ENCODE results near the gene RYR1. TPM values are rescaled to one million over a fixed set of nuclear protein-coding genes. Genes with fewer than 3 reads are reported as not detected.

The RYR1 gene
- total RNA-seq, 1 experiment from 2014 or later, result 4.1 TPM

- H3K4me2 ChIP-seq (ENCODE audit: low read length), result no peak overlapping the region
- no peaks in the 10 kb centered on the region for H3K9me3 ChIP-seq (ENCODE audit: control insufficient read depth in 1 of 2, insufficient read depth in 1 of 2, low read depth in 1 of 2, low read length in 2 of 2)
- H3K9me2 ChIP-seq (ENCODE audit: insufficient read depth), result no peaks in the 10 kb centered on the region
- no peaks in the 10 kb centered on the region for H3K27me3 ChIP-seq (ENCODE audit: insufficient read depth, low read length)
- intact Hi-C loops (cut with micrococcal nuclease), result no loop called here
- CTCF ChIA-PET, result interaction anchor here (0.7 kb wide), 1 partner anchor 97 kb away, joined by 3 read pairs; the partner anchor contains the start of gene FAM98C
- POLR2A ChIA-PET, result no interaction called here
- RAD21 ChIA-PET (ENCODE audit: low non-redundant PET in 1 of 2, low total read pairs in 2 of 2, uncharacterized antibody in 2 of 2, unreplicated experiment in 2 of 2), result no interaction called here
- DNase-seq (ENCODE audit: low read depth, low spot score) (no peak), ATAC-seq (no peak)
- no peaks in the 10 kb centered on the region for H3K79me2 ChIP-seq (ENCODE audit: insufficient read depth, low read length)
- H3K27ac ChIP-seq (ENCODE audit: low read depth, low read length), result no peak overlapping the region
- no peak overlapping the region for H2AFZ ChIP-seq (ENCODE audit: low read depth, low read length, poor library complexity, severe bottlenecking)
- no peak overlapping the region for H3K4me3 ChIP-seq (replicated peaks in 1 of 2; ENCODE audit: low read depth in 1 of 2, low read length in 2 of 2)
- no TSS peak for BruUV-seq (replicated peaks)
- peaks cover 0 to 12% of the 10 kb centered on the region in 2 experiments; a peak in 1 of 4 replicates for H3K4me1 ChIP-seq (ENCODE audit: control insufficient read depth in 1 of 2, insufficient read depth in 2 of 2, low read length in 2 of 2)
- H3K9ac ChIP-seq (ENCODE audit: low read length), result no peak overlapping the region
- TF ChIP-seq SP1 (IDR thresholded peaks at IDR 0.05; ENCODE audit: low read depth), result no peak
- TF ChIP-seq JUND (IDR thresholded peaks at IDR 0.05), result no peak
- TF ChIP-seq ELF1 (IDR thresholded peaks at IDR 0.05; ENCODE audit: borderline replicate concordance, low read depth), result no peak
- TF ChIP-seq, protein P1, sequence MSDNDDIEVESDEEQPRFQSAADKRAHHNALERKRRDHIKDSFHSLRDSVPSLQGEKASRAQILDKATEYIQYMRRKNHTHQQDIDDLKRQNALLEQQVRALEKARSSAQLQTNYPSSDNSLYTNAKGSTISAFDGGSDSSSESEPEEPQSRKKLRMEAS (IDR thresholded peaks at IDR 0.05), result no peak
- TF ChIP-seq POLR2AphosphoS5 (IDR thresholded peaks at IDR 0.05; ENCODE audit: low read depth, low read length), result no peak
- TF ChIP-seq CTCF (IDR thresholded peaks at IDR 0.05 in 2 of 3, conservative IDR thresholded peaks at IDR 0.05 in 1 of 3; ENCODE audit: borderline replicate concordance in 1 of 3, insufficient read depth in 1 of 3, low read depth in 2 of 3, low read length in 2 of 3), result no peak
- no peak for TF ChIP-seq POLR2A (IDR thresholded peaks at IDR 0.05; ENCODE audit: borderline replicate concordance, extremely low read depth, insufficient read depth, insufficient read length)
- no peak for TF ChIP-seq FOSL1 (IDR thresholded peaks at IDR 0.05; ENCODE audit: low read depth)
- no peaks in the 10 kb centered on the region for H3K36me3 ChIP-seq (ENCODE audit: control insufficient read depth in 1 of 2, insufficient read depth in 2 of 2, low read length in 2 of 2)
- no peaks in the 10 kb centered on the region for H4K20me1 ChIP-seq (ENCODE audit: insufficient read depth)
Measured at GRCh38 chr19:38499532-38499931, 66.0 kb downstream of the RYR1 start.

DNA sequence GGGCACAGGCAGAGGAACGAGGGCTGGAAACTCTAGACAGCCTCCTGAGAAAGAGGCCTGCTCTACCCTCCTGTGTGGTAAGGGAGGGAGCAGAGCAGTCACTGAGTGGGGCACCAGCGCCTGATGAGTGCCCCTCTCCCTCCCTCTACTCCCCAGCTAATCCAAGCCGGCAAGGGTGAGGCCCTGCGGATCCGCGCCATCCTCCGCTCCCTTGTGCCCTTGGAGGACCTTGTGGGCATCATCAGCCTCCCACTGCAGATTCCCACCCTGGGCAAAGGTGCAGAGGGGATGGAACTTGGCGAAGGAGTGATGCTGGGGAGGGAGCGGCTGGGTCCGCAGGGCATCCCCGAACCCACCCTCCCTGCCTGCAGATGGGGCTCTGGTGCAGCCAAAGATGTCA is 67.0 kb downstream of the RYR1 start:
- BruUV-seq (replicated peaks), result no TSS peak
- ATAC-seq, result no peak
- Histone ChIP-seq H3K4me1 (ENCODE audit: control insufficient read depth in 1 of 2, insufficient read depth in 2 of 2, low read length in 2 of 2) (peaks cover 0 to 12% of the 10 kb centered on the region in 2 experiments; a peak in 1 of 4 replicates), H3K36me3 (ENCODE audit: control insufficient read depth in 1 of 2, insufficient read depth in 2 of 2, low read length in 2 of 2) (no peaks in the 10 kb centered on the region), H3K9me3 (ENCODE audit: control insufficient read depth in 1 of 2, insufficient read depth in 1 of 2, low read depth in 1 of 2, low read length in 2 of 2) (no peaks in the 10 kb centered on the region), H3K9me2 (ENCODE audit: insufficient read depth) (no peaks in the 10 kb centered on the region), H3K4me3 (replicated peaks in 1 of 2; ENCODE audit: low read depth in 1 of 2, low read length in 2 of 2) (no peak overlapping the region), H3K27me3 (ENCODE audit: insufficient read depth, low read length) (no peaks in the 10 kb centered on the region), H3K79me2 (ENCODE audit: insufficient read depth, low read length) (no peaks in the 10 kb centered on the region), H3K9ac (ENCODE audit: low read length) (no peak overlapping the region), H3K27ac (ENCODE audit: low read depth, low read length) (no peak overlapping the region), H4K20me1 (ENCODE audit: insufficient read depth) (no peaks in the 10 kb centered on the region), H3K4me2 (ENCODE audit: low read length) (no peak overlapping the region), H2AFZ (ENCODE audit: low read depth, low read length, poor library complexity, severe bottlenecking) (no peak overlapping the region)
- RAD21 ChIA-PET (ENCODE audit: low non-redundant PET in 1 of 2, low total read pairs in 2 of 2, uncharacterized antibody in 2 of 2, unreplicated experiment in 2 of 2), result no interaction called here
- CTCF ChIA-PET, result no interaction called here
- POLR2A ChIA-PET, result no interaction called here
- no peak for DNase-seq (ENCODE audit: low read depth, low spot score)
- TF ChIP-seq EZH2phosphoT487 (IDR thresholded peaks at IDR 0.05; ENCODE audit: borderline replicate concordance), result no peak
- no peak for TF ChIP-seq CBX3 (IDR thresholded peaks at IDR 0.05; ENCODE audit: low read depth)
- TF ChIP-seq YY1 (IDR thresholded peaks at IDR 0.05; ENCODE audit: extremely low read depth, insufficient replicate concordance, low read depth, low read length), result no peak
- TF ChIP-seq EZH2 (IDR thresholded peaks at IDR 0.05), result no peak
- TF ChIP-seq CTCF (IDR thresholded peaks at IDR 0.05 in 2 of 3, conservative IDR thresholded peaks at IDR 0.05 in 1 of 3; ENCODE audit: borderline replicate concordance in 1 of 3, insufficient read depth in 1 of 3, low read depth in 2 of 3, low read length in 2 of 3), result no peak
- no peak for TF ChIP-seq FOSL1 (IDR thresholded peaks at IDR 0.05; ENCODE audit: low read depth)
- TF ChIP-seq SRF (IDR thresholded peaks at IDR 0.05; ENCODE audit: low read depth), result no peak
- TF ChIP-seq TCF7L2 (IDR thresholded peaks at IDR 0.05; ENCODE audit: borderline replicate concordance, extremely low read depth, insufficient read depth, insufficient read length), result no peak
- intact Hi-C loops (cut with micrococcal nuclease), result no loop called here

All from HCT116 (cell line).